MM.1S (cell line): ENCODE measurements around the gene FRMD8.

Experiments
- DNase-seq: peaks from one replicate; pipeline ENCODE4 v3.0.0-alpha.2; 2015
- H2AFZ ChIP-seq: fragments of 300-600 bp; sonication (generic); 2 replicates; pipeline ENCODE4 v1.6.0; 2016; ENCODE audit warnings: antibody characterized with exemption, low read length
- H3F3A ChIP-seq: fragments of 300-600 bp; sonication (generic); 2 replicates; pipeline ENCODE4 v1.6.1; 2016; ENCODE audit warnings: mild to moderate bottlenecking, antibody characterized with exemption, low read length, moderate library complexity, mixed read lengths; ENCODE audit not compliant: insufficient read depth
- H3K27ac ChIP-seq: fragments of 300-600 bp; sonication (generic); 2 replicates; pipeline ENCODE4 v1.5.1; 2016; ENCODE audit warnings: mild to moderate bottlenecking, low read length
- H3K27me3 ChIP-seq: fragments of 300-600 bp; sonication (generic); replicated peaks from 2 replicates; pipeline ENCODE4 v1.6.0; 2016; ENCODE audit warnings: low read length; ENCODE audit not compliant: insufficient read depth
- H3K36me3 ChIP-seq: fragments of 300-600 bp; sonication (generic); replicated peaks from 2 replicates; pipeline ENCODE4 v1.6.1; 2016; ENCODE audit warnings: mild to moderate bottlenecking, low read length, mixed read lengths; ENCODE audit not compliant: insufficient read depth
- H3K4me1 ChIP-seq: fragments of 300-600 bp; sonication (generic); 2 replicates; pipeline ENCODE4 v1.6.1; 2016; ENCODE audit warnings: low read length, mixed read lengths
- H3K4me2 ChIP-seq: fragments of 300-600 bp; sonication (generic); 2 replicates; pipeline ENCODE4 v1.6.0; 2016; ENCODE audit warnings: low read depth, low read length
- H3K4me3 ChIP-seq: fragments of 300-600 bp; sonication (generic); 2 replicates; pipeline ENCODE4 v1.5.1; 2016; ENCODE audit warnings: low read length, mixed read lengths
- H3K79me2 ChIP-seq: fragments of 300-600 bp; sonication (generic); 2 replicates; pipeline ENCODE4 v1.6.1; 2016; ENCODE audit warnings: mixed run types, low read length, mixed read lengths
- H3K9ac ChIP-seq: fragments of 300-600 bp; sonication (generic); 2 replicates; pipeline ENCODE4 v1.6.1; 2016; ENCODE audit warnings: low read length, mixed read lengths
- H3K9me2 ChIP-seq: fragments of 300-600 bp; sonication (generic); replicated peaks from 2 replicates; pipeline ENCODE4 v1.6.1; 2016; ENCODE audit warnings: mild to moderate bottlenecking, low read length, mixed read lengths; ENCODE audit not compliant: insufficient read depth
- H3K9me3 ChIP-seq: fragments of 300-600 bp; sonication (generic); replicated peaks from 2 replicates; pipeline ENCODE4 v1.6.1; 2016; ENCODE audit warnings: mild to moderate bottlenecking, low read length, mixed read lengths; ENCODE audit not compliant: insufficient read depth
- H4K20me1 ChIP-seq: fragments of 300-600 bp; sonication (generic); 2 replicates; pipeline ENCODE4 v1.6.1; 2016; ENCODE audit warnings: mild to moderate bottlenecking, low read length, moderate library complexity, mixed read lengths; ENCODE audit not compliant: insufficient read depth
- EZH2 ChIP-seq: fragments of 300-600 bp; sonication (generic); optimal IDR thresholded peaks from 2 replicates; pipeline ENCODE3; 2017; ENCODE audit warnings: low read depth, mild to moderate bottlenecking, antibody characterized with exemption, low read length, mixed read lengths
- EZH2phosphoT487 ChIP-seq: fragments of 300-600 bp; sonication (generic); IDR thresholded peaks from 2 replicates; pipeline ENCODE4 v1.6.1; 2018; ENCODE audit warnings: antibody characterized with exemption, low read length
- TF ChIP-seq, protein P1 (sequence below): fragments of 300-600 bp; sonication (generic); IDR thresholded peaks from 2 replicates; pipeline ENCODE4 v1.5.1; 2016; ENCODE audit warnings: antibody characterized with exemption, low read length, mixed read lengths

The FRMD8 gene

DNA sequence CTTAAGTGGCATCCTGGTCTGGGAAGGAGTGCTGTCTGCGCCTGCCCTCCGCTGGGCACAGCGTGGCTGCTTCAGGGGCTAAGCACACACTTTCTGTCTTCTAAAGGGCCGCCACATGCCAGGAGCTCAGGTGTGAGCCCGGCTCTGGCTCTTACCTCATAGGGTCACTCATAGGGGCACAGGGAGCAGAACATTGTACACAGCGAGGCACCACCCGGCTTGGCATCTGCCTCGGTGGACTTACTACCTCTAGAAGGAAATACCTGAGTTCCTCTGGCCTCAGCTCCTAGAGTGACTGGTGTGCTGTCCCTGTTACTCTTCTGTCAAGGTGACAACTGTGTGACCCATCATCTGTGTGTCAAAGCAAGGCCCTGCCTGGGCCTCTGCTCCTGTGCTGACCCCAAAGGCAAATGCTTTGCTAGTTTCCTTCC, 49.6 kb downstream of the FRMD8 start:
- peak overlapping the region; percentile 1; the same call in 1 of the 2 replicates for H3K27ac ChIP-seq
- peaks cover 97% of the 10 kb centered on the region for H3F3A ChIP-seq

GRCh38 chr11:65436412-65437032, 50.1 kb downstream of the FRMD8 start:
- Histone ChIP-seq H3F3A (peaks cover 97% of the 10 kb centered on the region), H3K36me3 (no peaks in the 10 kb centered on the region), H3K4me3 (no peak overlapping the region), H3K9ac (no peak overlapping the region), H4K20me1 (peaks cover 7% of the 10 kb centered on the region), H2AFZ (no peak overlapping the region), H3K9me3 (no peaks in the 10 kb centered on the region), H3K27ac (peak overlapping the region; percentile 1; the same call in 1 of the 2 replicates), H3K4me1 (peaks cover 75% of the 10 kb centered on the region), H3K27me3 (no peaks in the 10 kb centered on the region), H3K4me2 (no peak overlapping the region), H3K9me2 (no peaks in the 10 kb centered on the region), H3K79me2 (peaks cover 77% of the 10 kb centered on the region)
- TF ChIP-seq, protein P1, sequence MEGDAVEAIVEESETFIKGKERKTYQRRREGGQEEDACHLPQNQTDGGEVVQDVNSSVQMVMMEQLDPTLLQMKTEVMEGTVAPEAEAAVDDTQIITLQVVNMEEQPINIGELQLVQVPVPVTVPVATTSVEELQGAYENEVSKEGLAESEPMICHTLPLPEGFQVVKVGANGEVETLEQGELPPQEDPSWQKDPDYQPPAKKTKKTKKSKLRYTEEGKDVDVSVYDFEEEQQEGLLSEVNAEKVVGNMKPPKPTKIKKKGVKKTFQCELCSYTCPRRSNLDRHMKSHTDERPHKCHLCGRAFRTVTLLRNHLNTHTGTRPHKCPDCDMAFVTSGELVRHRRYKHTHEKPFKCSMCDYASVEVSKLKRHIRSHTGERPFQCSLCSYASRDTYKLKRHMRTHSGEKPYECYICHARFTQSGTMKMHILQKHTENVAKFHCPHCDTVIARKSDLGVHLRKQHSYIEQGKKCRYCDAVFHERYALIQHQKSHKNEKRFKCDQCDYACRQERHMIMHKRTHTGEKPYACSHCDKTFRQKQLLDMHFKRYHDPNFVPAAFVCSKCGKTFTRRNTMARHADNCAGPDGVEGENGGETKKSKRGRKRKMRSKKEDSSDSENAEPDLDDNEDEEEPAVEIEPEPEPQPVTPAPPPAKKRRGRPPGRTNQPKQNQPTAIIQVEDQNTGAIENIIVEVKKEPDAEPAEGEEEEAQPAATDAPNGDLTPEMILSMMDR = no peak
- TF ChIP-seq EZH2 = no peak
- no peak for TF ChIP-seq EZH2phosphoT487
- no peak for DNase-seq

More for the DNA sequence above, 49.6 kb downstream of the FRMD8 start:
- H3K9me3 ChIP-seq = no peaks in the 10 kb centered on the region
- no peak overlapping the region for H2AFZ ChIP-seq
- no peaks in the 10 kb centered on the region for H3K9me2 ChIP-seq
- H3K79me2 ChIP-seq = peaks cover 82% of the 10 kb centered on the region
- H3K36me3 ChIP-seq = no peaks in the 10 kb centered on the region
- H3K27me3 ChIP-seq = no peaks in the 10 kb centered on the region
- no peak overlapping the region for H3K9ac ChIP-seq
- H3K4me3 ChIP-seq = no peak overlapping the region
- TF ChIP-seq EZH2 (no peak), EZH2phosphoT487 (no peak)
- TF ChIP-seq, protein P1 = no peak
- peak; percentile 20 for DNase-seq
- H3K4me2 ChIP-seq = no peak overlapping the region
- H4K20me1 ChIP-seq = peaks cover 7% of the 10 kb centered on the region
- peaks cover 74% of the 10 kb centered on the region for H3K4me1 ChIP-seq

DNA sequence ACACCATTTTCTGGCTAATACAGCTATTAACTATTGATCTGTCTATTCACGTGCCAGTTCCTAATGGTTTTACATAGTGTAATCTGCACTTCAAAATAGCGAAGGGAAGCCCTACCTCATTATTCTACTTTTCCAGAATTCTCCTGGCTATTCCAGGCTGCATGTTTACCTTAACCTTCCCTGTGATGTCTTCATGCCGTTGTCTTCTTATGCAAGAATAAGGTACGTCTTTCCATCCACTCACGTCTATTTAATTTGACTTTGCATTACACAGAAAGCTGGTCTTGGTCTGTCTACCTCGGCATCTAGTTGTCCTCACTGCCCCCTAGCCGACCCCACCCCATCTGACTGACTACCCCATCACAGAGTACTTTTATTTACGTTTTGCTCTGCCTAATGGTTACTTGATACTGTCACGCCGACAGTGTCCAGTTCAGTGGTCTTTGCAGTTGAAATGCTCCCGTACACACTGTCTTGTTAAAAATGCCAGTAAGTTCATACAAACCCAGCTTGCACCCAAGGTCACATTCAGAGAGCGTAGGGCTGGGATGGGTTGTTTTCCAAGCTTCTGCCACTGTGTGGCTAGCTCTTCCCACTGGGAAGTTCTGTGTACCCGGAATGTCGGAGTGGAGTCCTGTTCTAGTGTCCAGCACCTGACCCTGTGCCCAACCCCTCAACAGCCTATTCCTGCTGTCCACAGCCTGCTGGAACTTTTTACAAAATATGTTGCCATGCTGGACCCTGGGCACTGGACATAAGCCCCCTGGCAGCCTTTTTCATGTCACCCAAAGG, 51.2 kb downstream of the FRMD8 start:
- Histone ChIP-seq H3K4me3 (no peak overlapping the region), H3K27me3 (no peaks in the 10 kb centered on the region), H4K20me1 (peaks cover 7% of the 10 kb centered on the region), H3K9ac (no peak overlapping the region), H3K36me3 (no peaks in the 10 kb centered on the region), H3K79me2 (peaks cover 75% of the 10 kb centered on the region), H3K9me2 (no peaks in the 10 kb centered on the region), H3K4me2 (peak overlapping the region; percentile 12; the same call in 1 of the 2 replicates), H3F3A (peaks cover 96% of the 10 kb centered on the region), H3K9me3 (no peaks in the 10 kb centered on the region), H3K27ac (peak overlapping the region; percentile 32; the same call in 1 of the 2 replicates), H3K4me1 (peaks cover 75% of the 10 kb centered on the region), H2AFZ (no peak overlapping the region)
- TF ChIP-seq EZH2 = no peak
- TF ChIP-seq EZH2phosphoT487 = no peak
- TF ChIP-seq, protein P1 = no peak
- no peak for DNase-seq
